AG10803 (cell line): ENCODE results near the gene SPRING1.

Source experiments
- DNase-seq: peaks from one replicate; pipeline ENCODE4 v3.0.0; 2010; ENCODE audit warnings: low read depth
- H3K4me3 ChIP-seq: 2 replicates; pipeline ENCODE4 v1.5.1; 2011; ENCODE audit warnings: mild to moderate bottlenecking, low read length, control low read depth
- TF ChIP-seq, protein P1 (sequence below): conservative IDR thresholded peaks from 2 replicates; pipeline ENCODE4 v1.5.1; 2011; ENCODE audit warnings: mild to moderate bottlenecking, low read length, control low read depth, inconsistent platforms

SPRING1 gene

DNA sequence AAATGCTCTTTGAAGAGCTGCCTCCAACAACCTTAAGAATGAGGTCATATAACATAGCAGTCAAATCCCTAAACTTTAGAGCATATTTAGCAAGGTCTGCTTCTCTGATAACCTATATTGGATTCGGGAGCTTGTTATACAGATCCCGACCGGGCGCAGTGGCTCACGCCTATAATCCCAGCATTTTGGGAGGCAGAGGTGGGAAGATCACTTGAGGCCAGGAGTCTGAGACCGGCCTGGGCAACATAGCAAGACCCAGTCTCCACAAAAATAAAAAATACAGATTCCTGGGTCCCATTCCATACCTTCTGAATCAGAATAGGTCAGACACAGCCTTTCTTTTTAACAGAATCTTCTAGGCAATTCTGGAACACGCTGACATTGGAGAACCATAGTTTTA is 46.7 kb downstream of the SPRING1 start:
- H3K4me3 ChIP-seq, result no peak overlapping the region
- DNase-seq, result no peak
- TF ChIP-seq, protein P1, sequence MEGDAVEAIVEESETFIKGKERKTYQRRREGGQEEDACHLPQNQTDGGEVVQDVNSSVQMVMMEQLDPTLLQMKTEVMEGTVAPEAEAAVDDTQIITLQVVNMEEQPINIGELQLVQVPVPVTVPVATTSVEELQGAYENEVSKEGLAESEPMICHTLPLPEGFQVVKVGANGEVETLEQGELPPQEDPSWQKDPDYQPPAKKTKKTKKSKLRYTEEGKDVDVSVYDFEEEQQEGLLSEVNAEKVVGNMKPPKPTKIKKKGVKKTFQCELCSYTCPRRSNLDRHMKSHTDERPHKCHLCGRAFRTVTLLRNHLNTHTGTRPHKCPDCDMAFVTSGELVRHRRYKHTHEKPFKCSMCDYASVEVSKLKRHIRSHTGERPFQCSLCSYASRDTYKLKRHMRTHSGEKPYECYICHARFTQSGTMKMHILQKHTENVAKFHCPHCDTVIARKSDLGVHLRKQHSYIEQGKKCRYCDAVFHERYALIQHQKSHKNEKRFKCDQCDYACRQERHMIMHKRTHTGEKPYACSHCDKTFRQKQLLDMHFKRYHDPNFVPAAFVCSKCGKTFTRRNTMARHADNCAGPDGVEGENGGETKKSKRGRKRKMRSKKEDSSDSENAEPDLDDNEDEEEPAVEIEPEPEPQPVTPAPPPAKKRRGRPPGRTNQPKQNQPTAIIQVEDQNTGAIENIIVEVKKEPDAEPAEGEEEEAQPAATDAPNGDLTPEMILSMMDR, result no peak

- H3K4me3 ChIP-seq, result no peak overlapping the region
- DNase-seq, result no peak
- TF ChIP-seq, protein P1, result no peak
These were observed 47.7 kb downstream of the SPRING1 start for GRCh38 chr12:116689979-116690744.

DNA sequence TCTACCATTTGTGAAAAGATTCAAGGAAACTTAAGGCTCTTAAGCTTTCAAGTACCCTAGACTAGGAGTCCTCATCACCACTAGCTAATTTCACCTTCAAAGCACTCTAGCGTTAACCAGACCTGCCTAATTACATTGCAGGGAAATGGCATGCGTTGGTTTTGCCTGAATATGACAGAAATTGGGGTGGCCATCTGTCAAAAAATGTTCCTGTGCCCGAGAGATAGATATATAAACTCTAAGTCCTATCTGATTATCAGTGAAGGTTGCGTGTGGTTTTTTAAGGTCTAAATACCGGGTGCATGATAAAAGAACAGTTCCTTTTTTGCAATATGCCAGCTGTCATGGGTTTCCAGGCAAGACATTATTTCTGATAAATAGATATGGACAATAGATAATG is 48.3 kb downstream of the SPRING1 start:
- TF ChIP-seq, protein P1, result no peak
- DNase-seq, result no peak

More for the DNA sequence above, 48.3 kb downstream of the SPRING1 start:
- no peak overlapping the region for H3K4me3 ChIP-seq
